OCI-LY3 (cell line): Measurements from ENCODE around the gene ZNF761.

Experiments
- EZH2phosphoT487 ChIP-seq: fragments of 200-600 bp; shearing (Covaris generic); IDR thresholded peaks from 2 replicates; pipeline ENCODE4 v1.6.1; 2018; ENCODE audit warnings: antibody characterized with exemption, mixed run types, low read depth
- TF ChIP-seq, protein P1 (sequence below): fragments of 200-600, 300-600 bp; sonication (generic); IDR thresholded peaks from 2 replicates; pipeline ENCODE4 v1.5.1; 2014; ENCODE audit warnings: antibody characterized with exemption, low read length, low read depth

DNA sequence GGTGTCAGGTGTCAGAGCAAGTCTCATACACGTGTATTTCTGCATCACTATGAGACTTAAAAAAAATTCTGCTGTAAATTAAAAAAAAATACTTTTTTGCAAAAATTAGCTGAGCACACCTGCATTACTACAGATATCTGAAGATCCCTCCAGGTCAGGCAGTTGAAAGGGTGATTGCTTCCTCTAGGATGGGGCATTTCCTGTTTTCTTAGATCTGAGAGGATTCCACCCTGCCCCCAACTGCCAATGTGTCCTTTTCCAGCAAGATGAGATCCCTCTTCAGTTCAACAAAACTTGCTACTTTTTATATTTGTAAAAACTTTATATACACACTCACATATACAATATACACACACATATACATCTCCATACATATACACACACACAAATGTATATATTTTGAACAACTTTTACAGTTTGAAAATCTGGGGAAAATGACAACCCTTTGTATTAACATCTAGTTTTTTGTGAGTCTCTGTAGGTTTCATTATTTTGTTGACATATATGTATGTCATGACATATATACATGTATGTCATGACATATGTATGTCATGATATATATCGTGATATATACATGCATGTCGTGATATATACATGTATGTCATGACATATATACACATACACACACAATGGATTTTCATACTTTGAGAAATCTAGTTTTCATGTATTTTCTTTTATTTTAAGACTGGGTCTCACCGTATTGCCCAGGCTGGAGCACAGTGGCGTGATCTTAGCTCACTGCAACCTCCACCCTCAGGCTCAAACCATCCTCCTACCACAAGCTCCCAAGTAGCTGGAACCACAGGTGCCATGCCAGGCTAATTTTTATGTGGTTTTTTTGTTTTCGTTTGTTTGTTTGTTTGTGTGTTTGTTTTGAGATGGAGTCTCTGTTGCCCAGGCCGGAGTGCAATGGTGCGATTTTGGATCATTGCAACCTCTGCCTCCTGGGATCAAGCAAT lies 53.5 kb downstream of the ZNF761 start:
- TF ChIP-seq, protein P1, sequence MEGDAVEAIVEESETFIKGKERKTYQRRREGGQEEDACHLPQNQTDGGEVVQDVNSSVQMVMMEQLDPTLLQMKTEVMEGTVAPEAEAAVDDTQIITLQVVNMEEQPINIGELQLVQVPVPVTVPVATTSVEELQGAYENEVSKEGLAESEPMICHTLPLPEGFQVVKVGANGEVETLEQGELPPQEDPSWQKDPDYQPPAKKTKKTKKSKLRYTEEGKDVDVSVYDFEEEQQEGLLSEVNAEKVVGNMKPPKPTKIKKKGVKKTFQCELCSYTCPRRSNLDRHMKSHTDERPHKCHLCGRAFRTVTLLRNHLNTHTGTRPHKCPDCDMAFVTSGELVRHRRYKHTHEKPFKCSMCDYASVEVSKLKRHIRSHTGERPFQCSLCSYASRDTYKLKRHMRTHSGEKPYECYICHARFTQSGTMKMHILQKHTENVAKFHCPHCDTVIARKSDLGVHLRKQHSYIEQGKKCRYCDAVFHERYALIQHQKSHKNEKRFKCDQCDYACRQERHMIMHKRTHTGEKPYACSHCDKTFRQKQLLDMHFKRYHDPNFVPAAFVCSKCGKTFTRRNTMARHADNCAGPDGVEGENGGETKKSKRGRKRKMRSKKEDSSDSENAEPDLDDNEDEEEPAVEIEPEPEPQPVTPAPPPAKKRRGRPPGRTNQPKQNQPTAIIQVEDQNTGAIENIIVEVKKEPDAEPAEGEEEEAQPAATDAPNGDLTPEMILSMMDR, result no peak
- TF ChIP-seq EZH2phosphoT487, result no peak
